HEK293T (cell line): ENCODE data around the gene EPHB2.

Source experiments
- CTCF ChIA-PET: fragments of 350-600 bp; formaldehyde crosslinking; extraction: SDS; loops from one replicate; lab custom pipeline; 2021; ENCODE audit warnings: antibody characterized with exemption, inconsistent platforms; lab: Yijun Ruan, JAX
- POLR2A ChIA-PET: fragments of 350-600 bp; formaldehyde crosslinking; extraction: SDS; loops from one replicate; lab custom pipeline; 2020; ENCODE audit warnings: antibody characterized with exemption, inconsistent platforms; lab: Yijun Ruan, JAX
- DNase-seq: peaks from one replicate; pipeline ENCODE4 v3.0.0; 2012; ENCODE audit warnings: mixed read lengths; ENCODE audit errors: extremely low spot score
- ARNT ChIP-seq: fragments of 450-650 bp; IDR thresholded peaks from 2 replicates; pipeline ENCODE4 v1.6.1; 2017; ENCODE audit warnings: mild to moderate bottlenecking
- BHLHE40 ChIP-seq: fragments of 450-650 bp; IDR thresholded peaks from 2 replicates; pipeline ENCODE4 v1.6.1; 2016; ENCODE audit warnings: mild to moderate bottlenecking, moderate library complexity, borderline replicate concordance
- CTBP1 ChIP-seq: fragments of 450-650 bp; IDR thresholded peaks from 2 replicates; pipeline ENCODE4 v1.6.1; 2016; ENCODE audit warnings: borderline replicate concordance
- ELF4 ChIP-seq: fragments of 450-650 bp; IDR thresholded peaks from 2 replicates; pipeline ENCODE4 v1.6.1; 2017; ENCODE audit warnings: antibody characterized with exemption
- FOXA1 ChIP-seq: fragments of 450-650 bp; IDR thresholded peaks from 2 replicates; pipeline ENCODE4 v1.6.1; 2016; ENCODE audit warnings: mild to moderate bottlenecking
- FOXK2 ChIP-seq: fragments of 450-650 bp; IDR thresholded peaks from 2 replicates; pipeline ENCODE4 v1.6.1; 2016; ENCODE audit warnings: mild to moderate bottlenecking
- FOXM1 ChIP-seq: fragments of 450-650 bp; IDR thresholded peaks from 2 replicates; pipeline ENCODE4 v1.6.1; 2017; ENCODE audit warnings: mild to moderate bottlenecking, borderline replicate concordance
- HDGF ChIP-seq: fragments of 450-650 bp; IDR thresholded peaks from 2 replicates; pipeline ENCODE4 v1.6.1; 2017; ENCODE audit warnings: antibody characterized with exemption, borderline replicate concordance
- L3MBTL2 ChIP-seq: fragments of 450-650 bp; conservative IDR thresholded peaks from 2 replicates; pipeline ENCODE4 v1.6.1; 2016; ENCODE audit warnings: mild to moderate bottlenecking
- LEF1 ChIP-seq: fragments of 450-650 bp; IDR thresholded peaks from 2 replicates; pipeline ENCODE4 v1.6.1; 2017; ENCODE audit warnings: mild to moderate bottlenecking, borderline replicate concordance
- NFRKB ChIP-seq: fragments of 450-650 bp; IDR thresholded peaks from 2 replicates; pipeline ENCODE4 v1.6.1; 2016; ENCODE audit warnings: mild to moderate bottlenecking, moderate library complexity
- SP1 ChIP-seq: fragments of 450-650 bp; IDR thresholded peaks from 2 replicates; pipeline ENCODE4 v1.6.1; 2017
- SUZ12 ChIP-seq: fragments of 450-650 bp; IDR thresholded peaks from 2 replicates; pipeline ENCODE4 v1.6.1; 2016; ENCODE audit warnings: mild to moderate bottlenecking
- TARDBP ChIP-seq: fragments of 450-650 bp; IDR thresholded peaks from 2 replicates; pipeline ENCODE4 v1.6.1; 2016
- ZNF384 ChIP-seq: fragments of 450-650 bp; IDR thresholded peaks from 2 replicates; pipeline ENCODE4 v1.6.1; 2016
- TF ChIP-seq, protein P1 (sequence below): fragments of 450-650 bp; IDR thresholded peaks from 2 replicates; pipeline ENCODE4 v1.6.1; 2016

The EPHB2 gene

GRCh38 chr1:22870201-22870871 is 159.7 kb downstream of the EPHB2 start:
- no peak for TF ChIP-seq HDGF
- POLR2A ChIA-PET, result no interaction called here
- CTCF ChIA-PET, result interaction anchor here (1.3 kb wide), 1 partner anchor 166 kb away, joined by 3 read pairs; no protein-coding TSS in a partner anchor
- DNase-seq, result no peak

GRCh38 chr1:22872981-22873664 is 162.5 kb downstream of the EPHB2 start:
- CTCF ChIA-PET, result no interaction called here
- POLR2A ChIA-PET, result no interaction called here
- DNase-seq, result no peak
- TF ChIP-seq LEF1 (no peak), FOXA1 (no peak), ZNF384 (no peak), BHLHE40 (no peak), NFRKB (no peak), ARNT (no peak), HDGF (no peak), TARDBP (no peak)

DNA sequence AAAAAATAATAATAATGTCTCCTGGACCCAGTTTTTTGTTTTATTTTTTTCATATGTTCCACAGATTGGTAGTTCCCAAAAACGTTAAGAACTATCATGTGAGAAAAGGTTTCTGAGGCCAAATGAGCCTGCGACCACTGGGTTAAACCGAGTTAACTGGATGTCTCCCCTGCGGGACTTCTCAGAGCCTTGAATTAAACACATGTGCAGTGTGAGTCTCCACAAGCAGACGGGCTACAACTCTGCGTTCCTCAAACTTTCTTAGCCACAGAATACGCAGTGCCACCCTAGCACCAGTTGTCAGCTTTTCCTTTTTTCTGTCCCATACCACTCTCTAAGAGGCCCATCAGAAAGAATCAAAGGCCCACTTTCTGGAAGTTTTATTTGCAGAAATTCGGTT is 164.1 kb downstream of the EPHB2 start:
- CTCF ChIA-PET, result no interaction called here
- TF ChIP-seq ZNF384 (no peak), FOXA1 (no peak), ARNT (no peak), NFRKB (no peak), LEF1 (no peak), ELF4 (no peak), FOXM1 (no peak), BHLHE40 (no peak), FOXK2 (no peak), SUZ12 (no peak), HDGF (no peak)
- TF ChIP-seq, protein P1, sequence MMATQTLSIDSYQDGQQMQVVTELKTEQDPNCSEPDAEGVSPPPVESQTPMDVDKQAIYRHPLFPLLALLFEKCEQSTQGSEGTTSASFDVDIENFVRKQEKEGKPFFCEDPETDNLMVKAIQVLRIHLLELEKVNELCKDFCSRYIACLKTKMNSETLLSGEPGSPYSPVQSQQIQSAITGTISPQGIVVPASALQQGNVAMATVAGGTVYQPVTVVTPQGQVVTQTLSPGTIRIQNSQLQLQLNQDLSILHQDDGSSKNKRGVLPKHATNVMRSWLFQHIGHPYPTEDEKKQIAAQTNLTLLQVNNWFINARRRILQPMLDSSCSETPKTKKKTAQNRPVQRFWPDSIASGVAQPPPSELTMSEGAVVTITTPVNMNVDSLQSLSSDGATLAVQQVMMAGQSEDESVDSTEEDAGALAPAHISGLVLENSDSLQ, result no peak
- DNase-seq, result no peak
- POLR2A ChIA-PET, result no interaction called here

GRCh38 chr1:22875241-22875640 is 164.6 kb downstream of the EPHB2 start:
- no peak for DNase-seq
- ChIA-PET POLR2A (no interaction called here), CTCF (no interaction called here)
- TF ChIP-seq ARNT (no peak), ZNF384 (no peak), FOXA1 (no peak), TARDBP (no peak), L3MBTL2 (no peak), HDGF (no peak), LEF1 (no peak), BHLHE40 (no peak), NFRKB (no peak), FOXK2 (no peak)
- TF ChIP-seq, protein P1, result no peak

DNA sequence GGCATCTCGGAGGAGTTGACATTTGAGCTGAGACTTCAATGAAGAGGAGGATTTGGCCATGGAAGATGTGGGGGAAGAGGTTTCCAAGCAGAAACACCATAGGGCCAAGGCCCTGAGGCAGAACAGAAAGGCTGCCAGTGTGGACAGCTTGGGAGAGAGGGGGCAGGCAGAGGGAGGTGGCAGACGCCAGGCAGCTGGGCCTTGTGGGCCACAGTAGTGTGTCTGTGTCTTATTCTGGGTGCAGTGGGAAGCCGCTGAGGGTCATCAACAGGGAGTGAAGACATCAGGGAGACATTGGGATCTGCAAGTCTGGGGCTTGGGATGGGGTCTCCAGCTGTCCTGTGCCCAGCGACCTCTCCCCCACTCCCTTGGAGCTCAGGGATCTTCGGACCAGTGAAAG is 165.2 kb downstream of the EPHB2 start:
- TF ChIP-seq, protein P1, result no peak
- TF ChIP-seq ARNT (no peak), SP1 (no peak), ZNF384 (no peak), NFRKB (no peak), SUZ12 (no peak), HDGF (no peak), FOXK2 (no peak), ELF4 (no peak), TARDBP (no peak), FOXM1 (no peak), CTBP1 (no peak), LEF1 (no peak), L3MBTL2 (no peak)
- ChIA-PET POLR2A (no interaction called here), CTCF (no interaction called here)
- no peak for DNase-seq

- ChIA-PET POLR2A (no interaction called here), CTCF (interaction anchor here (0.6 kb wide), 1 partner anchor 15 kb away, joined by 4 read pairs; no protein-coding TSS in a partner anchor)
- no peak for DNase-seq
- no peak for TF ChIP-seq FOXK2
- no peak for TF ChIP-seq LEF1
- no peak for TF ChIP-seq SP1
- TF ChIP-seq FOXM1, result no peak
- TF ChIP-seq L3MBTL2, result no peak
- TF ChIP-seq NFRKB, result no peak
- no peak for TF ChIP-seq ARNT
- TF ChIP-seq ZNF384, result no peak
- TF ChIP-seq, protein P1, result no peak
- TF ChIP-seq BHLHE40, result no peak
- no peak for TF ChIP-seq ELF4
- TF ChIP-seq SUZ12, result no peak
- TF ChIP-seq TARDBP, result no peak
- no peak for TF ChIP-seq HDGF
- no peak for TF ChIP-seq CTBP1
- no peak for TF ChIP-seq FOXA1
Measured at GRCh38 chr1:22876359-22877111, 165.9 kb downstream of the EPHB2 start.
